Activated CD8-positive, alpha-beta memory T cell treated with anti-CD3 and anti-CD28 coated beads, Interleukin-2, amount 50 U/mL, for 1 hour (primary cell): Measurements from ENCODE around the gene SPPL2C.

Experiments
- DNase-seq: peaks from one replicate; pipeline ENCODE4 v3.0.0-alpha.2; 2020; ENCODE audit errors: extremely low read depth

SPPL2C gene

GRCh38 chr17:45877467-45877866 lies 32.8 kb downstream of the SPPL2C start:
- DNase-seq, result no peak

GRCh38 chr17:45883063-45883462 lies 38.4 kb downstream of the SPPL2C start:
- no peak for DNase-seq

GRCh38 chr17:45886852-45887251 lies 42.2 kb downstream of the SPPL2C start:
- no peak for DNase-seq

DNA sequence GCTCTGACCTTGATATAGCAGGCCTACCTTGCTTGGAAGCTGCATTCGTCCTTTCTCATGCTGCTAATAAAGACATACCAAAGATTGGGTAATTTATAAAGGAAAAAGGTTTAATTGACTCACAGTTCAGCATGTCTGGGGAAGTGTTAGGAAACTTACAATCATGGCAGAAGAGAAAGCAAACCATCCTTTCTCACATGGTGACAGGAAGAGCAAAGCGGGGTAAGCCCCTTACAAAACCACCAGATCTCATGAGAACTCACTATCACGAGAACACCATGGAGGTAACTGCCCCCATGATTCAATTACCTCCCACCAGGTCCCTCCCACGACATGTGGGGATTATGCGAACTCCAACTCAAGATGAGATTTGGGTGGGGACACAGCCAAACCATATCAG lies 43.7 kb downstream of the SPPL2C start:
- DNase-seq, result no peak

DNA sequence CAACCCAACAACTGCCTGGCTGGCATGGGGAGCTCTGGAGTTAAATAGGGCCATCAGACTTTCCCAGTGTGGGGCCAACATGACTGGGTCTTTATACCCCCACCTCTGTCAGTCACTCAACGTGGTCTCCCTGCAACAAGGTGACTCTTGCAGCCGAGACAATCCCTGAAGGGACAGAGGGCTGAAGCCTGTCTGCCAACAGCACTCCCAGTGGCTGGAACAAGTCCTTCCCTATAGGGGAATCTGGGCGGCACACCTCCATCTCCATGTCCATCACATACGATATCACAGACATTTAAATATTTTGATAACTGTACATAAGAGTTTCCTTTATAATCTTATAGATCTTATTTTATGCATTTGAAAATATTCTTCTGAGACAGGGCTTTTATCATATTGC lies 44.9 kb downstream of the SPPL2C start:
- DNase-seq, result no peak

DNA sequence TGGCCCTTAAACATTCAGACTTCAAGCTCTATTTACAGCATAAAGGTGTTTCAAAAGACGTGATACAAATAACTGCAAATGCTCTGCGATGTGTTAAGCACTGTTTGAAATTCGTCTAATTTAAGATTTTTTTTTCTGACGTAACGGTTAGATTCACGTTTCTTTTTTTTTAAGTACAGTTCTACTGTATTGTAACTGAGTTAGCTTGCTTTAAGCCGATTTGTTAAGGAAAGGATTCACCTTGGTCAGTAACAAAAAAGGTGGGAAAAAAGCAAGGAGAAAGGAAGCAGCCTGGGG lies 49.0 kb downstream of the SPPL2C start:
- no peak for DNase-seq

DNA sequence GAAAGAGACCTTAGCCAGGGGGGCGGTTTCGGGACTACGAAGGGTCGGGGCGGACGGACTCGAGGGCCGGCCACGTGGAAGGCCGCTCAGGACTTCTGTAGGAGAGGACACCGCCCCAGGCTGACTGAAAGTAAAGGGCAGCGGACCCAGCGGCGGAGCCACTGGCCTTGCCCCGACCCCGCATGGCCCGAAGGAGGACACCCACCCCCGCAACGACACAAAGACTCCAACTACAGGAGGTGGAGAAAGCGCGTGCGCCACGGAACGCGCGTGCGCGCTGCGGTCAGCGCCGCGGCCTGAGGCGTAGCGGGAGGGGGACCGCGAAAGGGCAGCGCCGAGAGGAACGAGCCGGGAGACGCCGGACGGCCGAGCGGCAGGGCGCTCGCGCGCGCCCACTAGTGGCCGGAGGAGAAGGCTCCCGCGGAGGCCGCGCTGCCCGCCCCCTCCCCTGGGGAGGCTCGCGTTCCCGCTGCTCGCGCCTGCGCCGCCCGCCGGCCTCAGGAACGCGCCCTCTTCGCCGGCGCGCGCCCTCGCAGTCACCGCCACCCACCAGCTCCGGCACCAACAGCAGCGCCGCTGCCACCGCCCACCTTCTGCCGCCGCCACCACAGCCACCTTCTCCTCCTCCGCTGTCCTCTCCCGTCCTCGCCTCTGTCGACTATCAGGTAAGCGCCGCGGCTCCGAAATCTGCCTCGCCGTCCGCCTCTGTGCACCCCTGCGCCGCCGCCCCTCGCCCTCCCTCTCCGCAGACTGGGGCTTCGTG lies 49.5 kb downstream of the SPPL2C start, which contains the start of gene MAPT:
MAPT (plus strand) TSS at position 533 of the 763 bp plus-strand sequence. CDS start 67,784 bp downstream, outside the sequence.
- no peak for DNase-seq

- no peak for DNase-seq
Measured at GRCh38 chr17:45895304-45895968, 50.8 kb downstream of the SPPL2C start.

DNA sequence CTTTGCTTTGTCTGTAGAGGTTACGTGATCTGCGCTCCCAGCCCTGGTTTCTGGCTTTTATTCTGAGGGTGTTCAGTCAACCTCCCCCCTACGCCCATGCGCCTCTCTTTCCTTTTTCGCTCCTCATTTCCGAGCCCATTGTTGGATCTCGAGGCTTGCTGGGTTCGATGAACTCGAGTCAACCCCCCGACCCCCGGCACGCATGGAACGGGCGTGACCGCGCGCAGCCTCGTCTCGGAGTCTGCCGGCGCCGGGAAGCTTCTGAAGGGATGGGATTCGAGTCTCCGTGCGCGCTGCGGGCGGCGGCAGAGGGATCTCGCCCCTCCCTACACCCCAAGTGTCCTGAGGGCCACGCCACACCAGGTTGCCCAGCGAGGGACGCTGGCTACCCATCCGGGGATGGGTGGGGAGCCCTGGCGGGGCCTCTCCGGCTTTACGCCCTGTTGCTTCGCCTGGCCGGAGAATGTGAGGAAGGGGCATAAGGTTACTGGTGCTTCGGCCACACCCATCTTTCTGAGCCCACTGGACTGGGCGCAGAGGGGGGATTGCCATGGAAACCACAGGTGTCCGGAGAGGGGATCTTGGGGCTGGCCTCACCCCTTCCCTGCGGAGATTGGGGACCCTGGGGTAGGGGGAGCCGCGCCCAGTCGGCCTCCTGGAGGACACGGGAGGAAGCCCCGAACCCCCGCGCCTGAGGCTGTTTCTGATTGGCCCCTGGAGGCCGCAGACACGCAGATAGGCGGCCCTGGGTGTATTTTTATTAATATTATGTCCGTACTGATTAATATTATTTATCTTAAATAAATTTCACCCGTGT lies 51.5 kb downstream of the SPPL2C start:
- no peak for DNase-seq
